Natural killer cell (primary cell): ENCODE results near the gene G3BP1. TPM values are rescaled to one million over a fixed set of nuclear protein-coding genes. Genes with fewer than 3 reads are reported as not detected.

Experiments used
- ATAC-seq, 3 donors: fragments of 150-1000 bp in 2 of 3; fragments of 200-7000 bp in 1 of 3; cut with Tn5 transposase; 1 replicate in 1 of 3; 2 replicates in 2 of 3; pipeline ENCODE4 v1.10.0; 2021; ENCODE audit warnings: mild to moderate bottlenecking in 2 of 3, moderate library complexity in 2 of 3
- DNase-seq, 2 donors: peaks; one replicate each; pipeline versions ENCODE4 v3.0.0 to v3.0.0-alpha.2; 2013 to 2021; ENCODE audit warnings: mixed read lengths in 1 of 2
- H3K27ac ChIP-seq: one replicate; pipeline ENCODE4 v1.5.1; 2013; ENCODE audit warnings: mild to moderate bottlenecking, low read length
- H3K27me3 ChIP-seq: one replicate; pipeline ENCODE4 v1.6.1; 2013; ENCODE audit warnings: low read length; ENCODE audit not compliant: control insufficient read depth, insufficient read depth
- H3K36me3 ChIP-seq: one replicate; pipeline ENCODE4 v1.6.1; 2013; ENCODE audit warnings: low read length; ENCODE audit not compliant: control insufficient read depth, insufficient read depth
- H3K4me1 ChIP-seq: one replicate; pipeline ENCODE4 v1.6.1; 2013; ENCODE audit warnings: low read length; ENCODE audit not compliant: control insufficient read depth, insufficient read depth
- H3K4me3 ChIP-seq: one replicate; pipeline ENCODE4 v1.5.1; 2013; ENCODE audit warnings: low read length
- H3K9me3 ChIP-seq: one replicate; pipeline ENCODE4 v1.6.1; 2013; ENCODE audit warnings: low read length; ENCODE audit not compliant: control insufficient read depth, insufficient read depth
- H3K27ac Mint-ChIP-seq, 2 donors: one replicate each; pipeline ENCODE4 v1.8.0; 2022; ENCODE audit warnings: mild to moderate bottlenecking in 2 of 2, mixed read lengths in 2 of 2, moderate library complexity in 1 of 2
- H3K27me3 Mint-ChIP-seq, 2 donors: one replicate each; pipeline ENCODE4 v1.8.0; 2022; ENCODE audit warnings: low read depth in 2 of 2, mixed read lengths in 2 of 2
- H3K36me3 Mint-ChIP-seq: one replicate; pipeline ENCODE4 v1.8.0; 2022; ENCODE audit warnings: mixed read lengths
- H3K4me1 Mint-ChIP-seq, 2 donors: one replicate each; pipeline ENCODE4 v1.8.0; 2022; ENCODE audit warnings: mixed read lengths in 2 of 2
- H3K4me3 Mint-ChIP-seq: one replicate; pipeline ENCODE4 v1.8.0; 2022; ENCODE audit warnings: mild to moderate bottlenecking, moderate library complexity, mixed read lengths
- H3K9me3 Mint-ChIP-seq, 2 donors: one replicate each; pipeline ENCODE4 v1.8.0; 2022; ENCODE audit warnings: mixed read lengths in 2 of 2
- CTCF ChIP-seq: fragments of 200-600 bp; IDR thresholded peaks from one replicate; pipeline ENCODE4 v1.8.0; 2022; ENCODE audit warnings: antibody characterized with exemption
- WGBS: methylation state at CpG from one replicate; pipeline ENCODE4 v1.1.7; 2013; ENCODE audit warnings: missing lambda C conversion rate; ENCODE audit not compliant: insufficient coverage; 5-methylcytosine and 5-hydroxymethylcytosine counted together
- intact Hi-C: fragments of 100-400 bp; cut with micrococcal nuclease; formaldehyde crosslinking; loops from one replicate; pipeline ENCODE4 v1.14.2; 2022
- total RNA-seq, 4 donors: library from RNA; stranded (reverse); fragments of 120-200 nt in 1 of 4; gene quantifications; one replicate each; pipeline versions ENCODE4 v1.2.3 to v1.2.4, GENCODE V29; 2013 to 2022

G3BP1 gene
- total RNA-seq, 3 donors from 2014 or later (not counting 1 experiment from before 2014, with no cell fraction given), result 94.9 to 127 (median 121) TPM

- WGBS, result 92% methylated on average over 3 of the region's 3 CpGs
- DNase-seq, result no peak
Measured at GRCh38 chr5:151737431-151737830, 34.3 kb upstream of the G3BP1 start.

GRCh38 chr5:151738125-151738848, 33.5 kb upstream of the G3BP1 start:
- peaks cover 9% of the 10 kb centered on the region for H3K36me3 ChIP-seq
- H3K36me3 Mint-ChIP-seq, result peaks cover 8% of the 10 kb centered on the region
- no peak for TF ChIP-seq CTCF
- H3K4me3 Mint-ChIP-seq, result no peak overlapping the region
- intact Hi-C loops, result no loop called here
- DNase-seq (no peak), ATAC-seq (no peak)
- H3K4me1 Mint-ChIP-seq, result peaks cover 29 to 31% of the 10 kb centered on the region in 2 donors
- no peak overlapping the region for H3K27ac ChIP-seq
- H3K9me3 ChIP-seq, result no peaks in the 10 kb centered on the region
- peaks cover 8% of the 10 kb centered on the region for H3K4me1 ChIP-seq
- no peaks in the 10 kb centered on the region for H3K27me3 ChIP-seq
- 78% methylated on average over 6 of the region's 9 CpGs for WGBS
- no peak overlapping the region for H3K4me3 ChIP-seq
- H3K27ac Mint-ChIP-seq, result no peak overlapping the region
- no peaks in the 10 kb centered on the region for H3K27me3 Mint-ChIP-seq
- H3K9me3 Mint-ChIP-seq, result no peaks in the 10 kb centered on the region

More at GRCh38 chr5:151737431-151737830, 34.3 kb upstream of the G3BP1 start:
- Histone ChIP-seq H3K4me3 (no peak overlapping the region), H3K27ac (no peak overlapping the region), H3K36me3 (peaks cover 6% of the 10 kb centered on the region), H3K27me3 (no peaks in the 10 kb centered on the region), H3K4me1 (peaks cover 8% of the 10 kb centered on the region), H3K9me3 (no peaks in the 10 kb centered on the region)
- H3K27me3 Mint-ChIP-seq, result no peaks in the 10 kb centered on the region
- no peak for ATAC-seq
- H3K4me3 Mint-ChIP-seq, result no peak overlapping the region
- peaks cover 2% of the 10 kb centered on the region for H3K36me3 Mint-ChIP-seq
- no peak for TF ChIP-seq CTCF
- H3K27ac Mint-ChIP-seq, result peak overlapping the region in 1 of 2 donors; percentile 47
- no peaks in the 10 kb centered on the region for H3K9me3 Mint-ChIP-seq
- intact Hi-C loops, result no loop called here
- H3K4me1 Mint-ChIP-seq, result peaks cover 24 to 25% of the 10 kb centered on the region in 2 donors

- Histone ChIP-seq H3K4me3 (no peak overlapping the region), H3K9me3 (no peaks in the 10 kb centered on the region), H3K27me3 (no peaks in the 10 kb centered on the region), H3K27ac (no peak overlapping the region), H3K36me3 (peaks cover 11% of the 10 kb centered on the region), H3K4me1 (peaks cover 9% of the 10 kb centered on the region)
- ATAC-seq, result no peak
- intact Hi-C loops, result no loop called here
- WGBS, result 83% methylated on average over 2 of the region's 2 CpGs
- no peak for TF ChIP-seq CTCF
- Mint-ChIP-seq H3K36me3 (peaks cover 8% of the 10 kb centered on the region), H3K9me3 (no peaks in the 10 kb centered on the region), H3K4me1 (peaks cover 38 to 40% of the 10 kb centered on the region in 2 donors), H3K27me3 (no peaks in the 10 kb centered on the region), H3K27ac (peak overlapping the region in 1 of 2 donors; percentile 9), H3K4me3 (no peak overlapping the region)
- DNase-seq, result no peak
Measured at GRCh38 chr5:151739395-151739794, 32.4 kb upstream of the G3BP1 start.
